ENCODE results near the gene ZNF431.

DNA sequence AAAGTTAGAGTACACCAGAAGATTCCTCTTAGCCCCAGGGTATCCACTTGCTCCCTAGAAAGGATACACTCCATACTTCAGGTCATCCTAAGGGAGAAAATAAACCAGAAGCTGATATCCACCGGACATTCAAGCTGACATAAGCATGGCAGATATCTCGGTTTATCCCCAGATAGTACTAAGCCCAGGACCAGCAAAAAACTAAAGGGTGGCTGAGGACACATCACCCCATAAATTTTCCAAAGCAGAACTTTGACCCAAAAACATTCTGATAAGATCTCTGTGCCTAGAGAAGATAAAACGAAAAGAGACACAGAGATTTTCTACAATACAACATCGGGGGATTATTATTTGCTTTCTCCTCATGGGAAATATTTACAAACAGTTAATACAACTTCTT is 13.9 kb upstream of the ZNF431 start:
- TF ChIP-seq, protein P1, sequence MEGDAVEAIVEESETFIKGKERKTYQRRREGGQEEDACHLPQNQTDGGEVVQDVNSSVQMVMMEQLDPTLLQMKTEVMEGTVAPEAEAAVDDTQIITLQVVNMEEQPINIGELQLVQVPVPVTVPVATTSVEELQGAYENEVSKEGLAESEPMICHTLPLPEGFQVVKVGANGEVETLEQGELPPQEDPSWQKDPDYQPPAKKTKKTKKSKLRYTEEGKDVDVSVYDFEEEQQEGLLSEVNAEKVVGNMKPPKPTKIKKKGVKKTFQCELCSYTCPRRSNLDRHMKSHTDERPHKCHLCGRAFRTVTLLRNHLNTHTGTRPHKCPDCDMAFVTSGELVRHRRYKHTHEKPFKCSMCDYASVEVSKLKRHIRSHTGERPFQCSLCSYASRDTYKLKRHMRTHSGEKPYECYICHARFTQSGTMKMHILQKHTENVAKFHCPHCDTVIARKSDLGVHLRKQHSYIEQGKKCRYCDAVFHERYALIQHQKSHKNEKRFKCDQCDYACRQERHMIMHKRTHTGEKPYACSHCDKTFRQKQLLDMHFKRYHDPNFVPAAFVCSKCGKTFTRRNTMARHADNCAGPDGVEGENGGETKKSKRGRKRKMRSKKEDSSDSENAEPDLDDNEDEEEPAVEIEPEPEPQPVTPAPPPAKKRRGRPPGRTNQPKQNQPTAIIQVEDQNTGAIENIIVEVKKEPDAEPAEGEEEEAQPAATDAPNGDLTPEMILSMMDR (IDR thresholded peaks at IDR 0.05) = no peak
- TF ChIP-seq EZH2 (IDR thresholded peaks at IDR 0.05) = no peak
